Vagina (tissue), 2 donors: ENCODE measurements around the gene LMX1B. TPM values are rescaled to one million over a fixed set of nuclear protein-coding genes. Genes with fewer than 3 reads are reported as not detected.

Experiments used
- DNase-seq, 2 donors: peaks; one replicate each; pipeline ENCODE4 v3.0.0-alpha.2; 2017; ENCODE audit errors: extremely low spot score in 2 of 2
- H3K27ac ChIP-seq: fragments of 200-600 bp; sonication (generic); one replicate; pipeline ENCODE4 v1.5.1; 2019
- H3K27me3 ChIP-seq: fragments of 200-600 bp; sonication (generic); one replicate; pipeline ENCODE4 v1.5.1; 2019
- H3K36me3 ChIP-seq, 2 donors: fragments of 200-600 bp; sonication (generic); one replicate each; pipeline ENCODE4 v1.5.1; 2017 to 2019
- H3K4me1 ChIP-seq: fragments of 200-600 bp; sonication (generic); one replicate; pipeline ENCODE4 v1.5.1; 2019
- H3K4me3 ChIP-seq, 2 donors: fragments of 200-600 bp; sonication (generic); 1 replicate in 1 of 2; 2 replicates in 1 of 2; pipeline ENCODE4 v1.5.1; 2016 to 2019
- H3K9me3 ChIP-seq: fragments of 200-600 bp; sonication (generic); one replicate; pipeline ENCODE4 v1.5.1; 2019
- POLR2A ChIP-seq, 2 donors: fragments of 450-650 bp; IDR thresholded peaks; one replicate each; pipeline ENCODE4 v1.6.1; 2017; ENCODE audit warnings: antibody characterized with exemption in 2 of 2, mild to moderate bottlenecking in 2 of 2, moderate library complexity in 2 of 2
- POLR2AphosphoS5 ChIP-seq, 2 donors: sonication (generic); formaldehyde crosslinking; IDR thresholded peaks; one replicate each; pipeline ENCODE4 v1.9.0; 2017; ENCODE audit warnings: antibody characterized with exemption in 2 of 2, mild to moderate bottlenecking in 2 of 2, low read depth in 1 of 2; ENCODE audit not compliant: insufficient read depth in 1 of 2
- intact Hi-C: fragments of 100-400 bp; cut with DNase I; formaldehyde crosslinking; loops from one replicate; pipeline ENCODE4 v1.15.1; 2023
- total RNA-seq: library from RNA; depleted of rRNA; stranded (reverse); fragments of >200 nt; gene quantifications from one replicate; pipeline ENCODE4 v1.2.3, GENCODE V29; 2016
- TF ChIP-seq, protein P1 (sequence below), 3 experiments: fragments of 450-650 bp in 2 of 3; fragments of 200-600 bp in 1 of 3; sonication (generic) in 1 of 3; IDR thresholded peaks; one replicate each; pipeline ENCODE4 v1.5.1; 2017 to 2019; ENCODE audit warnings: antibody characterized with exemption in 3 of 3, mild to moderate bottlenecking in 2 of 3, moderate library complexity in 2 of 3

LMX1B gene
- total RNA-seq, 1 donor from 2014 or later, result not detected

- TF ChIP-seq POLR2AphosphoS5 (IDR thresholded peaks at IDR 0.05; ENCODE audit: insufficient read depth in 1 of 2, low read depth in 1 of 2) (no peak), POLR2A (IDR thresholded peaks at IDR 0.05) (no peak)
- TF ChIP-seq, protein P1, sequence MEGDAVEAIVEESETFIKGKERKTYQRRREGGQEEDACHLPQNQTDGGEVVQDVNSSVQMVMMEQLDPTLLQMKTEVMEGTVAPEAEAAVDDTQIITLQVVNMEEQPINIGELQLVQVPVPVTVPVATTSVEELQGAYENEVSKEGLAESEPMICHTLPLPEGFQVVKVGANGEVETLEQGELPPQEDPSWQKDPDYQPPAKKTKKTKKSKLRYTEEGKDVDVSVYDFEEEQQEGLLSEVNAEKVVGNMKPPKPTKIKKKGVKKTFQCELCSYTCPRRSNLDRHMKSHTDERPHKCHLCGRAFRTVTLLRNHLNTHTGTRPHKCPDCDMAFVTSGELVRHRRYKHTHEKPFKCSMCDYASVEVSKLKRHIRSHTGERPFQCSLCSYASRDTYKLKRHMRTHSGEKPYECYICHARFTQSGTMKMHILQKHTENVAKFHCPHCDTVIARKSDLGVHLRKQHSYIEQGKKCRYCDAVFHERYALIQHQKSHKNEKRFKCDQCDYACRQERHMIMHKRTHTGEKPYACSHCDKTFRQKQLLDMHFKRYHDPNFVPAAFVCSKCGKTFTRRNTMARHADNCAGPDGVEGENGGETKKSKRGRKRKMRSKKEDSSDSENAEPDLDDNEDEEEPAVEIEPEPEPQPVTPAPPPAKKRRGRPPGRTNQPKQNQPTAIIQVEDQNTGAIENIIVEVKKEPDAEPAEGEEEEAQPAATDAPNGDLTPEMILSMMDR (IDR thresholded peaks at IDR 0.05), result no peak
- DNase-seq, result no peak
- H3K9me3 ChIP-seq, result no peaks in the 10 kb centered on the region
- H3K4me3 ChIP-seq, result peak overlapping the region; percentile 18 to 26
- peaks cover 5% of the 10 kb centered on the region for H3K4me1 ChIP-seq
- intact Hi-C loops, result no loop called here
- peaks cover 7% of the 10 kb centered on the region for H3K27me3 ChIP-seq
- no peak overlapping the region for H3K27ac ChIP-seq
- H3K36me3 ChIP-seq, result no peaks in the 10 kb centered on the region
Observed at GRCh38 chr9:126682928-126683697, 69.4 kb downstream of the LMX1B start.

GRCh38 chr9:126683698-126684044, 69.9 kb downstream of the LMX1B start:
- intact Hi-C loops, result no loop called here
- no peak overlapping the region for H3K27ac ChIP-seq
- H3K4me1 ChIP-seq, result peaks cover 5% of the 10 kb centered on the region
- no peaks in the 10 kb centered on the region for H3K36me3 ChIP-seq
- TF ChIP-seq POLR2AphosphoS5 (IDR thresholded peaks at IDR 0.05; ENCODE audit: insufficient read depth in 1 of 2, low read depth in 1 of 2) (no peak), POLR2A (IDR thresholded peaks at IDR 0.05) (no peak)
- TF ChIP-seq, protein P1 (IDR thresholded peaks at IDR 0.05), result no peak
- DNase-seq, result no peak
- no peak overlapping the region for H3K4me3 ChIP-seq
- peaks cover 7% of the 10 kb centered on the region for H3K27me3 ChIP-seq
- H3K9me3 ChIP-seq, result no peaks in the 10 kb centered on the region

DNA sequence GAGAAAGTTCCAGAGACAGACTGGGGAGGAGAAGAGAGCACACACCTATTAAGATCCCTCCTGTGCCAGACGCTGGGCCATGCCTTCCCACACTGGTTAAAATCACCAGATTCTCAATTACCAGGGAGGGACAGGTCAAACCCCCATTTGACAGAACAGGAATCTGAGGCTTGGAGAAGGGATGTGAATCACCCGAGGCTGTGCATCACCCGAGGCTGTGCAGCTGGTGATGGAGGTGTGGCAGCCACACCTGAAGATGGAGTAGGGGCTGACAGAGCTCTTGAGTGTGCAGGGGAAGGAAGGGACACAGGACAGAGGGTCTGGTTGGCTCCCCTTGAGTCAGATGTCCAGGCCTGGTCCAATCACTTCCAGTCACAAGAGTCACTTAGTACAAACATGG, 70.6 kb downstream of the LMX1B start:
- no peak for DNase-seq
- peaks cover 5% of the 10 kb centered on the region for H3K4me1 ChIP-seq
- intact Hi-C loops, result no loop called here
- no peak for TF ChIP-seq POLR2A (IDR thresholded peaks at IDR 0.05)
- TF ChIP-seq POLR2AphosphoS5 (IDR thresholded peaks at IDR 0.05; ENCODE audit: insufficient read depth in 1 of 2, low read depth in 1 of 2), result no peak
- TF ChIP-seq, protein P1 (IDR thresholded peaks at IDR 0.05), result no peak
- H3K27ac ChIP-seq, result no peak overlapping the region
- no peaks in the 10 kb centered on the region for H3K9me3 ChIP-seq
- no peaks in the 10 kb centered on the region for H3K36me3 ChIP-seq
- no peak overlapping the region for H3K4me3 ChIP-seq
- H3K27me3 ChIP-seq, result peaks cover 7% of the 10 kb centered on the region

GRCh38 chr9:126684965-126685465, 71.3 kb downstream of the LMX1B start:
- intact Hi-C loops, result no loop called here
- TF ChIP-seq, protein P1 (IDR thresholded peaks at IDR 0.05), result no peak
- no peak for TF ChIP-seq POLR2A (IDR thresholded peaks at IDR 0.05)
- no peak for TF ChIP-seq POLR2AphosphoS5 (IDR thresholded peaks at IDR 0.05; ENCODE audit: insufficient read depth in 1 of 2, low read depth in 1 of 2)
- no peak overlapping the region for H3K4me3 ChIP-seq
- H3K27me3 ChIP-seq, result peaks cover 7% of the 10 kb centered on the region
- H3K4me1 ChIP-seq, result peaks cover 5% of the 10 kb centered on the region
- H3K9me3 ChIP-seq, result no peaks in the 10 kb centered on the region
- no peaks in the 10 kb centered on the region for H3K36me3 ChIP-seq
- no peak overlapping the region for H3K27ac ChIP-seq
- no peak for DNase-seq

DNA sequence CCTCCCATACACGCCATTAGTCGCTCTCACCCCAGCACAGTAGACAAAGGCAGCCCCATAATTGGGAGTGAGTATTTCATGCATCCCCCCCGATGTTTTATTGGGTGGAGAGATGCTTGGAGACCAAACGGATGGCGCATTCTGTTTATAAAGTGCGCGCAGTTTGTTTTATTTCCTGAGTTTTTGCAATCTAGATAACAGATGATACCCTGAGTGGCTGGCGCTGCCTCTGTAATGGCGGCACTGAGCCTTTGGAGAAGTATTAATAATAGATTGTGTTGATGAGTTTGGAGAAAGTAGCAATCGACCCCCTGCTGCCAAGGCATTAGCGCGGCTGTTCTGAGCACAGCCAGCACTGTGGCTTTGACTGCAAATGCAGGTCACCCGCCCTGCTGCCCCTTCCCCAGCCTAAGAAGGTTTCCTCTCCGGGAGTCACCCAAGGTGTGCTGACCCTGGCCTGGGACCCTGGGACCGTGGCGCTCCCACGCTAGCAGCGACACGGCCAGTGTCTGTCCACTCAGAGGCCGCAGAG, 74.3 kb downstream of the LMX1B start:
- H3K27me3 ChIP-seq, result peaks cover 7% of the 10 kb centered on the region
- no peak overlapping the region for H3K4me3 ChIP-seq
- H3K9me3 ChIP-seq, result no peaks in the 10 kb centered on the region
- no peaks in the 10 kb centered on the region for H3K36me3 ChIP-seq
- no peak overlapping the region for H3K27ac ChIP-seq
- H3K4me1 ChIP-seq, result peaks cover 5% of the 10 kb centered on the region
- DNase-seq, result no peak
- TF ChIP-seq POLR2A (IDR thresholded peaks at IDR 0.05) (no peak), POLR2AphosphoS5 (IDR thresholded peaks at IDR 0.05; ENCODE audit: insufficient read depth in 1 of 2, low read depth in 1 of 2) (no peak)
- TF ChIP-seq, protein P1 (IDR thresholded peaks at IDR 0.05), result no peak
- intact Hi-C loops, result no loop called here
